ENCODE results near the gene FBLN2.

FBLN2 gene

GRCh38 chr3:13569201-13569600 lies 20.3 kb downstream of the FBLN2 start:
- no peak for DNase-seq

- DNase-seq, result no peak
Observed at GRCh38 chr3:13569641-13570390, 20.9 kb downstream of the FBLN2 start.

GRCh38 chr3:13570391-13571194 lies 21.7 kb downstream of the FBLN2 start:
- DNase-seq, result peak; percentile 79

- DNase-seq, result no peak
Observed at GRCh38 chr3:13571264-13571663, 22.3 kb downstream of the FBLN2 start.

- no peak for DNase-seq
Observed at GRCh38 chr3:13571831-13572750, 23.2 kb downstream of the FBLN2 start.

- no peak for DNase-seq
Observed at GRCh38 chr3:13572926-13573623, 24.1 kb downstream of the FBLN2 start.

- no peak for DNase-seq
Observed at GRCh38 chr3:13574083-13574797, 25.3 kb downstream of the FBLN2 start.

GRCh38 chr3:13574798-13575451 lies 26.0 kb downstream of the FBLN2 start:
- no peak for DNase-seq

GRCh38 chr3:13575459-13576061 lies 26.6 kb downstream of the FBLN2 start:
- DNase-seq, result no peak

- peak; percentile 63 for DNase-seq
Observed at GRCh38 chr3:13577181-13578121, 28.5 kb downstream of the FBLN2 start.

GRCh38 chr3:13578251-13578650 lies 29.3 kb downstream of the FBLN2 start:
- DNase-seq, result no peak

GRCh38 chr3:13579063-13579462 lies 30.1 kb downstream of the FBLN2 start:
- DNase-seq, result no peak

- peak; percentile 81 for DNase-seq
Observed at GRCh38 chr3:13580256-13581023, 31.5 kb downstream of the FBLN2 start.

- peak; percentile 90 for DNase-seq
Observed at GRCh38 chr3:13581485-13582365, 32.8 kb downstream of the FBLN2 start.

GRCh38 chr3:13582366-13583250 lies 33.7 kb downstream of the FBLN2 start:
- DNase-seq, result no peak
